Measurements from ENCODE around the gene TAX1BP1. TPM values are rescaled to one million over a fixed set of nuclear protein-coding genes. Genes with fewer than 3 reads are reported as not detected.

Gene TAX1BP1
- total RNA-seq, 5 donors from 2014 or later (not counting 1 experiment from before 2014, with no cell fraction given): 80.2 to 118 (median 90.2) TPM

DNA sequence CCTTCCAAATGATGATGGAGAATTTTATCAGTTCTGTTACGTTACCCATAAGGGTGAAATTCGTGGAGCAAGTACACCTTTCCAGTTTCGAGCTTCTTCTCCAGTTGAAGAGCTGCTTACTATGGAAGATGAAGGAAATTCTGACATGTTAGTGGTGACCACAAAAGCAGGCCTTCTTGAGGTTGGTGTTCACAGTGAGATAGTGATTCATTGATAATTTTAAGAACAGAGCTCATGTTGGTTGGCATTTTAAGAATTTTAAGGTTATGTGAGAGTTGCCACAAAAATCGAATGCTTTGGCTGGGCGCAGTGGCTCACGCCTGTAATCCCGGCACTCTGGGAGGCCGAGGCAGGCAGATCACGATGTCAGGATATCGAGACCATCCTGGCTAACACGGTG lies 25.9 kb downstream of the TAX1BP1 start:
- Histone ChIP-seq H3K9me3 (no peaks in the 10 kb centered on the region), H3K4me3 (ENCODE audit: control insufficient read depth in 1 of 2, extremely low read depth in 1 of 2, low read length in 1 of 2) (no peak overlapping the region), H3K27me3 (replicated peaks in 1 of 2; ENCODE audit: control insufficient read depth in 2 of 2, extremely low read depth in 1 of 2, insufficient read depth in 2 of 2, low read length in 1 of 2) (no peaks in the 10 kb centered on the region), H3K36me3 (ENCODE audit: control insufficient read depth in 2 of 2, extremely low read depth in 1 of 2, insufficient read depth in 1 of 2, low read length in 1 of 2) (peaks cover 10 to 25% of the 10 kb centered on the region in 2 donors), H3K27ac (ENCODE audit: low read length) (no peak overlapping the region), H3K4me1 (ENCODE audit: control insufficient read depth in 1 of 2, extremely low read depth in 1 of 2, insufficient read depth in 2 of 2, low read length in 2 of 2) (no peaks in the 10 kb centered on the region)
- Mint-ChIP-seq H3K4me3 (no peak overlapping the region), H3K36me3 (peaks cover 36% of the 10 kb centered on the region), H3K27ac (no peak overlapping the region), H3K4me1 (peaks cover 29 to 49% (median 39%) of the 10 kb centered on the region in 3 donors), H3K27me3 (no peaks in the 10 kb centered on the region), H3K9me3 (peaks cover 0 to 5% (median 4%) of the 10 kb centered on the region in 3 donors)
- no peak for DNase-seq
- 98% methylated on average over 5 of the region's 11 CpGs for WGBS (ENCODE audit: insufficient coverage)
- ChIA-PET POLR2A (interaction anchor here (0.5 to 0.6 kb wide), 2 partner anchors 9 to 11 kb away, joined by 3 to 8 read pairs; no protein-coding TSS in a partner anchor), CTCF (interaction anchor here in 1 of 2 donors (0.7 kb wide), 1 partner anchor 16 kb away, joined by 4 read pairs; no protein-coding TSS in a partner anchor)
- ATAC-seq (replicated peaks in 1 of 4): no peak

GRCh38 chr7:27767374-27767773 lies 27.4 kb downstream of the TAX1BP1 start:
- Histone ChIP-seq H3K36me3 (ENCODE audit: control insufficient read depth in 2 of 2, extremely low read depth in 1 of 2, insufficient read depth in 1 of 2, low read length in 1 of 2) (peaks cover 10 to 27% of the 10 kb centered on the region in 2 donors), H3K4me3 (ENCODE audit: control insufficient read depth in 1 of 2, extremely low read depth in 1 of 2, low read length in 1 of 2) (no peak overlapping the region), H3K27ac (ENCODE audit: low read length) (no peak overlapping the region), H3K4me1 (ENCODE audit: control insufficient read depth in 1 of 2, extremely low read depth in 1 of 2, insufficient read depth in 2 of 2, low read length in 2 of 2) (no peaks in the 10 kb centered on the region), H3K9me3 (no peaks in the 10 kb centered on the region), H3K27me3 (replicated peaks in 1 of 2; ENCODE audit: control insufficient read depth in 2 of 2, extremely low read depth in 1 of 2, insufficient read depth in 2 of 2, low read length in 1 of 2) (no peaks in the 10 kb centered on the region)
- POLR2A ChIA-PET: interaction anchor here in 1 of 2 donors (0.7 kb wide), 1 partner anchor 27 kb away, joined by 3 read pairs; the partner anchor contains the start of gene TAX1BP1
- Mint-ChIP-seq H3K9me3 (no peaks in the 10 kb centered on the region), H3K27me3 (no peaks in the 10 kb centered on the region), H3K4me1 (peaks cover 16 to 50% (median 36%) of the 10 kb centered on the region in 3 donors), H3K36me3 (peaks cover 35% of the 10 kb centered on the region), H3K27ac (no peak overlapping the region), H3K4me3 (no peak overlapping the region)
- ATAC-seq (replicated peaks in 1 of 4) (no peak), DNase-seq (no peak)
- CTCF ChIA-PET: no interaction called here

GRCh38 chr7:27771111-27771510 lies 31.1 kb downstream of the TAX1BP1 start:
- H3K36me3 Mint-ChIP-seq: peaks cover 34% of the 10 kb centered on the region
- H3K9me3 Mint-ChIP-seq: no peaks in the 10 kb centered on the region
- H3K27ac Mint-ChIP-seq: no peak overlapping the region
- peaks cover 18 to 55% (median 42%) of the 10 kb centered on the region in 3 donors for H3K4me1 Mint-ChIP-seq
- no peak for DNase-seq
- POLR2A ChIA-PET: no interaction called here
- Histone ChIP-seq H3K9me3 (no peaks in the 10 kb centered on the region), H3K27ac (ENCODE audit: low read length) (no peak overlapping the region), H3K4me1 (ENCODE audit: control insufficient read depth in 1 of 2, extremely low read depth in 1 of 2, insufficient read depth in 2 of 2, low read length in 2 of 2) (no peaks in the 10 kb centered on the region), H3K4me3 (ENCODE audit: control insufficient read depth in 1 of 2, extremely low read depth in 1 of 2, low read length in 1 of 2) (no peak overlapping the region), H3K27me3 (replicated peaks in 1 of 2; ENCODE audit: control insufficient read depth in 2 of 2, extremely low read depth in 1 of 2, insufficient read depth in 2 of 2, low read length in 1 of 2) (no peaks in the 10 kb centered on the region), H3K36me3 (ENCODE audit: control insufficient read depth in 2 of 2, extremely low read depth in 1 of 2, insufficient read depth in 1 of 2, low read length in 1 of 2) (peaks cover 3 to 19% of the 10 kb centered on the region in 2 donors)
- ATAC-seq (replicated peaks in 1 of 4): no peak
- no CpG with 5 or more reads among the region's 2 CpGs for WGBS (ENCODE audit: insufficient coverage)
- no peaks in the 10 kb centered on the region for H3K27me3 Mint-ChIP-seq
- H3K4me3 Mint-ChIP-seq: peak overlapping the region in 1 of 3 donors; percentile 18
- CTCF ChIA-PET: no interaction called here

- Histone ChIP-seq H3K27ac (ENCODE audit: low read length) (no peak overlapping the region), H3K4me1 (ENCODE audit: control insufficient read depth in 1 of 2, extremely low read depth in 1 of 2, insufficient read depth in 2 of 2, low read length in 2 of 2) (no peaks in the 10 kb centered on the region), H3K4me3 (ENCODE audit: control insufficient read depth in 1 of 2, extremely low read depth in 1 of 2, low read length in 1 of 2) (no peak overlapping the region), H3K9me3 (no peaks in the 10 kb centered on the region), H3K36me3 (ENCODE audit: control insufficient read depth in 2 of 2, extremely low read depth in 1 of 2, insufficient read depth in 1 of 2, low read length in 1 of 2) (peaks cover 0 to 17% of the 10 kb centered on the region in 2 donors), H3K27me3 (replicated peaks in 1 of 2; ENCODE audit: control insufficient read depth in 2 of 2, extremely low read depth in 1 of 2, insufficient read depth in 2 of 2, low read length in 1 of 2) (no peaks in the 10 kb centered on the region)
- peaks cover 45 to 62% (median 53%) of the 10 kb centered on the region in 3 donors for H3K4me1 Mint-ChIP-seq
- ATAC-seq (replicated peaks in 1 of 4) (no peak), DNase-seq (peak in 1 of 35 experiments; percentile 45)
- H3K27me3 Mint-ChIP-seq: no peaks in the 10 kb centered on the region
- CTCF ChIA-PET: interaction anchor here (0.5 to 1.9 kb wide), 10 partner anchors 30 to 1252 kb away, joined by 3 to 9 read pairs (median 3); no protein-coding TSS in a partner anchor
- no CpG with 5 or more reads among the region's 2 CpGs for WGBS (ENCODE audit: insufficient coverage)
- peaks cover 38% of the 10 kb centered on the region for H3K36me3 Mint-ChIP-seq
- H3K4me3 Mint-ChIP-seq: no peak overlapping the region
- H3K27ac Mint-ChIP-seq: no peak overlapping the region
- POLR2A ChIA-PET: interaction anchor here (0.5 to 0.9 kb wide), 3 partner anchors 9 to 34 kb away, joined by 4 to 8 read pairs (median 5); no protein-coding TSS in a partner anchor
- no peaks in the 10 kb centered on the region for H3K9me3 Mint-ChIP-seq
Measured at GRCh38 chr7:27774717-27775328, 34.9 kb downstream of the TAX1BP1 start.

GRCh38 chr7:27775782-27776181 lies 35.8 kb downstream of the TAX1BP1 start:
- no peaks in the 10 kb centered on the region for H3K4me1 ChIP-seq (ENCODE audit: control insufficient read depth in 1 of 2, extremely low read depth in 1 of 2, insufficient read depth in 2 of 2, low read length in 2 of 2)
- peaks cover 45 to 61% (median 56%) of the 10 kb centered on the region in 3 donors for H3K4me1 Mint-ChIP-seq
- peaks cover 35% of the 10 kb centered on the region for H3K36me3 Mint-ChIP-seq
- H3K9me3 Mint-ChIP-seq: no peaks in the 10 kb centered on the region
- no peaks in the 10 kb centered on the region for H3K27me3 Mint-ChIP-seq
- no peak overlapping the region for H3K27ac ChIP-seq (ENCODE audit: low read length)
- H3K4me3 Mint-ChIP-seq: no peak overlapping the region
- no peaks in the 10 kb centered on the region for H3K27me3 ChIP-seq (replicated peaks in 1 of 2; ENCODE audit: control insufficient read depth in 2 of 2, extremely low read depth in 1 of 2, insufficient read depth in 2 of 2, low read length in 1 of 2)
- DNase-seq (no peak), ATAC-seq (replicated peaks in 1 of 4) (no peak)
- no peaks in the 10 kb centered on the region for H3K9me3 ChIP-seq
- WGBS (ENCODE audit: insufficient coverage): no CpG with 5 or more reads among the region's 2 CpGs
- peaks cover 0 to 14% of the 10 kb centered on the region in 2 donors for H3K36me3 ChIP-seq (ENCODE audit: control insufficient read depth in 2 of 2, extremely low read depth in 1 of 2, insufficient read depth in 1 of 2, low read length in 1 of 2)
- H3K4me3 ChIP-seq (ENCODE audit: control insufficient read depth in 1 of 2, extremely low read depth in 1 of 2, low read length in 1 of 2): no peak overlapping the region
- H3K27ac Mint-ChIP-seq: no peak overlapping the region
- POLR2A ChIA-PET: no interaction called here
- CTCF ChIA-PET: interaction anchor here (1.0 kb wide), 2 partner anchors 9 to 31 kb away, joined by 3 to 6 read pairs; no protein-coding TSS in a partner anchor

DNA sequence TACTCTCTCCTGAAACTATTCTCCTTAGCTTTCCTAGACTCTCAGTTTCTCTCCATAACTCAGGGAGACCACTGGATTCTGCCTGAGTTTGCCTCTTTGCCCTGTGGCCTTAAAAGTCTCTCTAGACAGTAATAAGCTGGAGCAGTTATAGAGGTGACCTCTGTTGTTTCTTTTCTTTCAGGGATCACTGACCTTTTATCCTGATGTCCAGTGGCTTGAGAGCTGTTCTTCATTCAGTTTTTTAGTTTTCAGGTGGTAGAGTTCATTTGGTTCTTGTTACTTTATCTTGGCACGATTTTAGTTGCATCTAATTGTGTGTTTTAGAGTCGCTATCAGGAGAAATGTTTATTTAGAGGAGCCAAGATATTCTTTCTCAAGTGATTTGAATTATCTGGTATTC lies 37.7 kb downstream of the TAX1BP1 start:
- ATAC-seq (replicated peaks in 1 of 4) (no peak), DNase-seq (no peak)
- H3K4me1 Mint-ChIP-seq: peaks cover 51 to 52% (median 51%) of the 10 kb centered on the region in 3 donors
- ChIA-PET POLR2A (interaction anchor here in 1 of 2 donors (1.1 kb wide), 1 partner anchor 31 kb away, joined by 3 read pairs; no protein-coding TSS in a partner anchor), CTCF (interaction anchor here (0.7 to 1.7 kb wide), 2 partner anchors 14 to 142 kb away, joined by 4 to 5 read pairs; no protein-coding TSS in a partner anchor)
- Histone ChIP-seq H3K27ac (ENCODE audit: low read length) (no peak overlapping the region), H3K9me3 (no peaks in the 10 kb centered on the region), H3K4me3 (ENCODE audit: control insufficient read depth in 1 of 2, extremely low read depth in 1 of 2, low read length in 1 of 2) (no peak overlapping the region), H3K36me3 (ENCODE audit: control insufficient read depth in 2 of 2, extremely low read depth in 1 of 2, insufficient read depth in 1 of 2, low read length in 1 of 2) (peaks cover 0 to 5% of the 10 kb centered on the region in 2 donors), H3K27me3 (replicated peaks in 1 of 2; ENCODE audit: control insufficient read depth in 2 of 2, extremely low read depth in 1 of 2, insufficient read depth in 2 of 2, low read length in 1 of 2) (no peaks in the 10 kb centered on the region), H3K4me1 (ENCODE audit: control insufficient read depth in 1 of 2, extremely low read depth in 1 of 2, insufficient read depth in 2 of 2, low read length in 2 of 2) (no peaks in the 10 kb centered on the region)
- H3K9me3 Mint-ChIP-seq: no peaks in the 10 kb centered on the region
- 83% methylated on average over 2 of the region's 2 CpGs for WGBS (ENCODE audit: insufficient coverage)
- no peaks in the 10 kb centered on the region for H3K27me3 Mint-ChIP-seq
- H3K4me3 Mint-ChIP-seq: no peak overlapping the region
- no peak overlapping the region for H3K27ac Mint-ChIP-seq
- H3K36me3 Mint-ChIP-seq: peaks cover 25% of the 10 kb centered on the region
